HepG2 (cell line): ENCODE results near the gene MYL12B. TPM values are rescaled to one million over a fixed set of nuclear protein-coding genes. Genes with fewer than 3 reads are reported as not detected.

ENCODE experiments used
- ATAC-seq: fragments of 200-7000 bp; cut with Tn5 transposase; 3 replicates; pipeline ENCODE4 v1.9.1; 2020; ENCODE audit warnings: mild to moderate bottlenecking, moderate library complexity
- BruUV-seq: library from RNA; stranded (reverse); fragments of 400-500 nt; replicated peaks from 2 replicates; lab custom pipeline; 2021; lab: Mats Ljungman, UMichigan
- CTCF ChIA-PET: fragments of 300-600 bp; formaldehyde crosslinking; extraction: SDS; loops from one replicate; lab custom pipeline; 2021; ENCODE audit warnings: low total read pairs, inconsistent platforms, low intra/inter-chr PET ratio; lab: Yijun Ruan, JAX
- POLR2A ChIA-PET: fragments of 350-600 bp; sonication (Branson Sonifier 250); formaldehyde crosslinking; loops from one replicate; lab custom pipeline; 2020; ENCODE audit warnings: antibody characterized with exemption, inconsistent platforms; lab: Yijun Ruan, JAX
- DNase-seq: peaks from one replicate; pipeline ENCODE4 v3.0.0-alpha.2; 2015; ENCODE audit warnings: low spot score
- FAIRE-seq: peaks from 3 replicates; lab custom pipeline; 2011; peaks lifted over from hg19 to GRCh38; lab: Jason Lieb, UNC
- H2AFZ ChIP-seq: one replicate; pipeline ENCODE4 v1.6.1; 2011; ENCODE audit warnings: low read length, inconsistent platforms
- H3K27ac ChIP-seq: fragments of 300-600 bp; 3 replicates; pipeline ENCODE4 v1.8.0; 2011; ENCODE audit warnings: mixed run types, mild to moderate bottlenecking, mixed read lengths, low read length, inconsistent platforms; ENCODE audit not compliant: insufficient read depth; ENCODE audit errors: extremely low read length
- H3K27me3 ChIP-seq, 2 experiments: fragments of 200-600 bp in 1 of 2; 2 replicates in 1 of 2; 3 replicates in 1 of 2; pipeline versions ENCODE4 v1.6.0 to v1.8.0; 2011; ENCODE audit warnings: low read length in 2 of 2, mild to moderate bottlenecking in 2 of 2, moderate library complexity in 2 of 2, inconsistent platforms in 1 of 2; ENCODE audit not compliant: insufficient read depth in 2 of 2, control insufficient read depth in 1 of 2
- H3K36me3 ChIP-seq, 2 experiments: fragments of 200-600 bp in 1 of 2; replicated peaks in 1 of 2; 2 replicates in 1 of 2; 3 replicates in 1 of 2; pipeline versions ENCODE4 v1.5.1 to v1.8.0; 2011; ENCODE audit warnings: low read length in 2 of 2, inconsistent platforms in 1 of 2; ENCODE audit not compliant: insufficient read depth in 2 of 2, control insufficient read depth in 1 of 2
- H3K4me1 ChIP-seq: 2 replicates; pipeline ENCODE4 v1.5.1; 2012; ENCODE audit warnings: low read length, inconsistent platforms; ENCODE audit not compliant: insufficient read depth
- H3K4me2 ChIP-seq: 2 replicates; pipeline ENCODE4 v1.6.0; 2011; ENCODE audit warnings: low read depth, low read length, inconsistent platforms
- H3K4me3 ChIP-seq, 3 experiments: fragments of 200-600 bp in 1 of 3; sonication (generic), shearing (Covaris generic) in 1 of 3; replicated peaks in 1 of 3; 2 replicates each; pipeline ENCODE4 v1.5.1; 2011 to 2016; ENCODE audit warnings: low read length in 3 of 3, inconsistent platforms in 2 of 3, low read depth in 2 of 3, mild to moderate bottlenecking in 2 of 3, control low read depth in 1 of 3, mixed read lengths in 1 of 3; ENCODE audit not compliant: insufficient read depth in 1 of 3
- H3K79me2 ChIP-seq: one replicate; pipeline ENCODE4 v1.6.1; 2011; ENCODE audit warnings: low read length, inconsistent platforms; ENCODE audit not compliant: insufficient read depth
- H3K9ac ChIP-seq: 2 replicates; pipeline ENCODE4 v1.6.0; 2011; ENCODE audit warnings: mild to moderate bottlenecking, low read depth, low read length, inconsistent platforms; ENCODE audit not compliant: insufficient read depth
- H3K9me3 ChIP-seq: 2 replicates; pipeline ENCODE4 v1.5.1; 2012; ENCODE audit warnings: mild to moderate bottlenecking, low read length
- H4K20me1 ChIP-seq: 2 replicates; pipeline ENCODE4 v1.6.0; 2011; ENCODE audit warnings: inconsistent platforms, mild to moderate bottlenecking, low read length, moderate library complexity; ENCODE audit not compliant: insufficient read depth
- CREM ChIP-seq, 2 experiments: sonication (generic) in 1 of 2; formaldehyde crosslinking in 1 of 2; IDR thresholded peaks; 2 replicates each; pipeline versions ENCODE4 v1.4.0 to v1.6.1; 2016 to 2020; ENCODE audit warnings: antibody characterized with exemption in 1 of 2, mild to moderate bottlenecking in 1 of 2, missing genetic modification reagents in 1 of 2
- HNF4A ChIP-seq: sonication (generic); formaldehyde crosslinking; IDR thresholded peaks from 2 replicates; pipeline ENCODE4 v1.4.0; 2020; ENCODE audit warnings: missing genetic modification reagents
- RORA ChIP-seq: sonication (generic); formaldehyde crosslinking; IDR thresholded peaks from 2 replicates; pipeline ENCODE4 v1.5.0; 2020; ENCODE audit warnings: mild to moderate bottlenecking, missing genetic modification reagents, moderate library complexity
- SAP130 ChIP-seq: IDR thresholded peaks from 2 replicates; pipeline ENCODE4 v1.6.1; 2016; ENCODE audit warnings: low read depth
- WGBS: methylation state at CpG from one replicate; pipeline ENCODE4 v1.1.6; 2017; ENCODE audit warnings: low lambda C conversion rate; 5-methylcytosine and 5-hydroxymethylcytosine counted together
- in situ Hi-C: cut with HindIII; loops from 2 replicates; pipeline ENCODE4 v1.10.0; 2017; ENCODE audit warnings: low pct_unique_long_range_greater_than_20kb; ENCODE audit not compliant: extremely low pct_ligation_motif_present
- intact Hi-C: fragments of 100-400 bp; cut with micrococcal nuclease; formaldehyde crosslinking; loops from one replicate; pipeline ENCODE4 v1.10.0; 2022; ENCODE audit not compliant: unreplicated experiment
- polyA plus RNA-seq, 8 experiments: library from polyadenylated mRNA; depleted of rRNA in 3 of 8; stranded (reverse) in 7 of 8; unstranded in 1 of 8; fragments of >200 nt; fragmentation: Illumina TruSeq in 4 of 8; extraction: Trizol in 4 of 8; gene quantifications; 2 replicates each; pipeline versions ENCODE4 v1.2.1 to v1.2.3, GENCODE V29; 2011 to 2016; ENCODE audit warnings: low read depth in 4 of 8, missing spikeins in 1 of 8, mixed read lengths in 1 of 8; ENCODE audit not compliant: insufficient read depth in 1 of 8
- total RNA-seq, 5 experiments: library from RNA; depleted of rRNA; stranded (reverse); fragments of >200 nt; fragmentation: Illumina TruSeq; extraction: Trizol; gene quantifications; 2 replicates each; pipeline ENCODE4 v1.2.3, GENCODE V29; 2016; ENCODE audit warnings: low read depth in 1 of 5

Gene MYL12B
- total and polyA plus RNA-seq, 2 of the 13 experiments (the other 11 are each of a cell fraction or from before 2014, with no cell fraction given) = 265 to 340 TPM

DNA sequence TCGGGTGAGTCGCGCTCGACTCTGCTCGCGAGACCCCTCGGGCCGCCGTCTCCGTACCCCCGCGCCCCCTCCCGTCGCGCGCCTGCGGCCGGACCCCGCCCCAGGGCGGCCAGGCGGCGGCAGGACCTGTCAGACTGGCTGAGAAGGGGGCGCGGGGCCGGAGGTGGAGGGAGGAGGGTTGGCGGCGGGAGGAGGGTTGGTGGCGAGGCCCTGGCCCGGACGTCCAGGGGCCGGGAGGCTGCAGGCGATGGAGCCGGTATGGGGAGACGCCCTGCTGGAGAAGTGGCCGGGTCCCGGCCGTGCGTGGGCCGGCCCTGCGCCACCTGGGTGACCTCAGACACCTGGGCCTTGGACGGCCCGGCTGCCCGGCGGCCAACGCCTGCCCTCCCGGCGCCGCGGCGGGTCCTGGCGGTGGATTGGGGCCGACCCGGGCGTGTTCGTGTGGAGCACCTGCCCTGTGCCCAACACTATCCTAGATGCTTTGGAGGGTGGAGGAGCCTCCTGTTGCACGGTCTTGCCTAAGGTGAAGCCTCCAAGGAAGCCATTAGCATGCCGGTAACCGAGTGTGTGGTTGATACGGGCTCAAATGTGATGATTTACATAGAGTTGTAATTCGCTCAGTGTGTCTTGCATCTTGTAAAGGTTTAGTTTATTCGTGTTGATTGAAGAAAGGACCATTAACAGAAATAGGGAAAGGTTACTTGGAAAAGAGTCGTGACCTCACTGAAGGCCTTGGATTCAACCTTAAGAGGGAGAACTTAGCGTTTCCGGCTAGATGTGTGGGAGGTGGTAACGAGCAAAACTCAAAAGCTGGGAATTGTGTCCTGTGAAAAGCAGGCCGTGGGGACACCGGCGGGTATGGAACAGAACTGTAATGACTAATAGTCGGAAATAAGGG, 550 bp downstream of the MYL12B start (continued):
- TF ChIP-seq CREM (IDR thresholded peaks at IDR 0.05) (no peak), CREM (CRISPR knock-in tag; IDR thresholded peaks at IDR 0.05) (no peak)

DNA sequence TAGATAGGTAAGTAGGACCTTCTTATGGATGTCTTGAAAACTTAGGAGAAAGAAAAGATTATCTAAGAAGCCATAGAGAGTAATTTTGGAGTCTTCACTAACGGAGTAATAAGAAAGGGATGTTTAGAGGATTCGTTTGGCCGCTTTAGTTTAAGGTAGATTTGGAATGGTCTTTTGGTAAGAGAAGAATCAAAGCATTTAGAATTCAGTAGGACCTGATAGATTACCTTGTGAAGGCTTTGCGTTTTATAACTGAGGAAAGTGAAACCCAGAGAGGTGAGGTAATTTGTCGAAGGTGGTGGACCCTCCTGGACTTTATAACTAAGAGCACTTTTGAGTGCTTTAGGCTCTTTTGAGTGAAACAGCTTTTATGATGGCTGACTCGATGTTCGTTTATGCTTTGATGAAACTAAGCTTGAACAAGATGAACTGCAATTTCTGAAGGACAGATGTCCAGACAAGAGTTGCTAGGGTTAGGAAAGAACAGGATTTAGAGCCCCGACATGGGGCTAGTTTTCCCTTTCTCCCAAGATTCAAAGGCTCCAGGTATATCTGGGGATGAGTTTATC, 1.3 kb downstream of the MYL12B start:
- intact Hi-C loops = loop anchor here (2.0 to 5.0 kb wide), 2 partner anchors 16 to 194 kb away; partner anchors contain the start of gene MYL12A
- WGBS = under 1% methylated on average over 8 of the region's 8 CpGs
- in situ Hi-C loops = no loop called here
- ChIA-PET POLR2A (interaction anchor here (0.7 to 1.8 kb wide), 7 partner anchors 11 to 331 kb away, joined by 3 to 12 read pairs (median 4); partner anchors contain the start of gene MYL12A), CTCF (no interaction called here)
- Histone ChIP-seq H3K9ac (peak overlapping the region; percentile 99), H3K79me2 (peaks cover 68% of the 10 kb centered on the region), H3K27ac (peak overlapping the region; percentile 96), H3K4me2 (peak overlapping the region; percentile 91), H2AFZ (no peak overlapping the region), H3K36me3 (no peaks in the 10 kb centered on the region), H3K27me3 (no peaks in the 10 kb centered on the region; a peak in 2 of 5 replicates), H3K4me3 (peak overlapping the region; percentile 90 to 96 (median 94)), H3K9me3 (no peaks in the 10 kb centered on the region), H4K20me1 (peaks cover 53% of the 10 kb centered on the region), H3K4me1 (peaks cover 62% of the 10 kb centered on the region)
- BruUV-seq = TSS peak; percentile 63
- peak; percentile 2; the same call in 1 of the 2 replicates for TF ChIP-seq SAP130 (CRISPR knock-in tag)
- TF ChIP-seq HNF4A (CRISPR knock-in tag) = 0 out of 2 replicates have a peak, but pooled peaks have one; percentile 6
- TF ChIP-seq RORA (CRISPR knock-in tag) = no peak
- DNase-seq = no peak
- no peak for FAIRE-seq
- ATAC-seq = no peak
